ENCODE results near the gene CNTN5.
"Not testable (repeated sequence)": the region's sequence is repeated elsewhere in the genome, so short reads cannot be mapped to it uniquely, and the experiment has no call there.

CNTN5 gene

GRCh38 chr11:100221791-100222190, 1201.0 kb downstream of the CNTN5 start:
- DNase-seq (ENCODE audit: low spot score) = no peak

- DNase-seq (ENCODE audit: low spot score) = no peak
Observed at GRCh38 chr11:100224541-100225034, 1203.8 kb downstream of the CNTN5 start.

- no peak for DNase-seq (ENCODE audit: low spot score)
Observed at GRCh38 chr11:100229086-100229485, 1208.3 kb downstream of the CNTN5 start.

- DNase-seq (ENCODE audit: low spot score) = no peak
Observed at GRCh38 chr11:100232006-100232405, 1211.3 kb downstream of the CNTN5 start.

GRCh38 chr11:100235085-100235484, 1214.3 kb downstream of the CNTN5 start:
- no peak for DNase-seq (ENCODE audit: low spot score)

- no peak for DNase-seq (ENCODE audit: low spot score)
Observed at GRCh38 chr11:100240025-100240539, 1219.3 kb downstream of the CNTN5 start.

- no peak for DNase-seq (ENCODE audit: low spot score)
Observed at GRCh38 chr11:100247704-100248103, 1227.0 kb downstream of the CNTN5 start.

- DNase-seq (ENCODE audit: low spot score) = not testable (repeated sequence)
Observed at GRCh38 chr11:100257238-100257803, 1236.6 kb downstream of the CNTN5 start.

GRCh38 chr11:100269516-100269915, 1248.8 kb downstream of the CNTN5 start:
- DNase-seq (ENCODE audit: low spot score) = no peak

GRCh38 chr11:100273066-100273815, 1252.5 kb downstream of the CNTN5 start:
- no peak for DNase-seq (ENCODE audit: low spot score)

- not testable (repeated sequence) for DNase-seq (ENCODE audit: low spot score)
Observed at GRCh38 chr11:100274466-100274865, 1253.7 kb downstream of the CNTN5 start.

GRCh38 chr11:100294748-100295147, 1274.0 kb downstream of the CNTN5 start:
- no peak for DNase-seq (ENCODE audit: low spot score)

GRCh38 chr11:100296051-100296679, 1275.4 kb downstream of the CNTN5 start:
- no peak for DNase-seq (ENCODE audit: low spot score)

- DNase-seq (ENCODE audit: low spot score) = no peak
Observed at GRCh38 chr11:100297516-100297915, 1276.8 kb downstream of the CNTN5 start.

- DNase-seq (ENCODE audit: low spot score) = no peak
Observed at GRCh38 chr11:100302824-100303223, 1282.1 kb downstream of the CNTN5 start.

GRCh38 chr11:100303897-100304296, 1283.1 kb downstream of the CNTN5 start:
- DNase-seq (ENCODE audit: low spot score) = no peak

- no peak for DNase-seq (ENCODE audit: low spot score)
Observed at GRCh38 chr11:100308202-100308601, 1287.5 kb downstream of the CNTN5 start.

GRCh38 chr11:100315946-100316345, 1295.2 kb downstream of the CNTN5 start:
- no peak for DNase-seq (ENCODE audit: low spot score)

GRCh38 chr11:100316952-100317351, 1296.2 kb downstream of the CNTN5 start:
- no peak for DNase-seq (ENCODE audit: low spot score)

- DNase-seq (ENCODE audit: low spot score) = no peak
Observed at GRCh38 chr11:100319691-100320090, 1298.9 kb downstream of the CNTN5 start.

- no peak for DNase-seq (ENCODE audit: low spot score)
Observed at GRCh38 chr11:100328626-100329340, 1308.0 kb downstream of the CNTN5 start.

GRCh38 chr11:100329352-100329751, 1308.6 kb downstream of the CNTN5 start:
- no peak for DNase-seq (ENCODE audit: low spot score)

All from iPS-NIHi11 (cell line).